GM19035 (cell line): ENCODE results near the gene PARD6G.

Experiments
- ATAC-seq: cut with Tn5 transposase; IDR thresholded peaks from one replicate; pipeline ENCODE4 v1.9.1; 2021; ENCODE audit not compliant: unreplicated experiment

PARD6G gene

GRCh38 chr18:80191264-80191663 lies 56.0 kb downstream of the PARD6G start:
- no peak for ATAC-seq

- ATAC-seq, result no peak
Measured at GRCh38 chr18:80190311-80190710, 57.0 kb downstream of the PARD6G start.

GRCh38 chr18:80189531-80189865 lies 57.8 kb downstream of the PARD6G start:
- no peak for ATAC-seq

- no peak for ATAC-seq
Measured at GRCh38 chr18:80188643-80189530, 58.4 kb downstream of the PARD6G start.

- no peak for ATAC-seq
Measured at GRCh38 chr18:80187956-80188642, 59.2 kb downstream of the PARD6G start.

- ATAC-seq, result no peak
Measured at GRCh38 chr18:80185545-80185944, 61.8 kb downstream of the PARD6G start.

- no peak for ATAC-seq
Measured at GRCh38 chr18:80184243-80184772, 63.0 kb downstream of the PARD6G start.

GRCh38 chr18:80183273-80184050 lies 63.9 kb downstream of the PARD6G start:
- no peak for ATAC-seq

- ATAC-seq, result no peak
Measured at GRCh38 chr18:80182855-80183254, 64.5 kb downstream of the PARD6G start.

GRCh38 chr18:80181642-80182461 lies 65.5 kb downstream of the PARD6G start:
- ATAC-seq, result no peak

GRCh38 chr18:80180778-80181564 lies 66.3 kb downstream of the PARD6G start:
- no peak for ATAC-seq

- ATAC-seq, result no peak
Measured at GRCh38 chr18:80179857-80180558, 67.3 kb downstream of the PARD6G start.

- no peak for ATAC-seq
Measured at GRCh38 chr18:80178935-80179818, 68.1 kb downstream of the PARD6G start.

- no peak for ATAC-seq
Measured at GRCh38 chr18:80177128-80177527, 70.2 kb downstream of the PARD6G start.

- ATAC-seq, result no peak
Measured at GRCh38 chr18:80176334-80177073, 70.8 kb downstream of the PARD6G start.

- no peak for ATAC-seq
Measured at GRCh38 chr18:80175451-80176204, 71.7 kb downstream of the PARD6G start.

- ATAC-seq, result no peak
Measured at GRCh38 chr18:80173060-80173459, 74.3 kb downstream of the PARD6G start.
